Mesenchymal stem cell (in vitro differentiated cells and primary cell): ENCODE results near the gene AKAP8L.
A peak's percentile ranks its signal among the peaks of the same experiment; 100 is the strongest.

Source experiments
- DNase-seq: peaks from one replicate; pipeline ENCODE4 v3.0.0-alpha.2; 2013
- H2AFZ ChIP-seq: one replicate; pipeline ENCODE4 v1.6.1; 2013; ENCODE audit warnings: low read depth, mild to moderate bottlenecking, control low read depth, inconsistent platforms, low read length, moderate library complexity
- H2AK5ac ChIP-seq: 2 replicates; pipeline ENCODE4 v1.6.1; 2013; ENCODE audit warnings: low read length, moderate library complexity, mild to moderate bottlenecking, inconsistent platforms; ENCODE audit not compliant: severe bottlenecking
- H2BK120ac ChIP-seq: one replicate; pipeline ENCODE4 v1.6.1; 2013; ENCODE audit warnings: low read depth, mild to moderate bottlenecking, inconsistent platforms, low read length, moderate library complexity
- H2BK12ac ChIP-seq, 2 experiments: one replicate each; pipeline ENCODE4 v1.6.1; 2013; ENCODE audit warnings: inconsistent platforms in 2 of 2, low read length in 2 of 2, mild to moderate bottlenecking in 2 of 2, moderate library complexity in 2 of 2, control low read depth in 1 of 2
- H2BK15ac ChIP-seq: one replicate; pipeline ENCODE4 v1.6.1; 2013; ENCODE audit warnings: mild to moderate bottlenecking, low read depth, inconsistent platforms; ENCODE audit not compliant: poor library complexity, severe bottlenecking
- H2BK5ac ChIP-seq: 2 replicates; pipeline ENCODE4 v1.6.1; 2013; ENCODE audit warnings: low read depth, mild to moderate bottlenecking, low read length, control low read depth, inconsistent platforms; ENCODE audit not compliant: poor library complexity, severe bottlenecking
- H3K14ac ChIP-seq, 2 experiments: one replicate each; pipeline ENCODE4 v1.6.1; 2013; ENCODE audit warnings: inconsistent platforms in 2 of 2, low read length in 2 of 2, control low read depth in 1 of 2, mild to moderate bottlenecking in 1 of 2, moderate library complexity in 1 of 2
- H3K18ac ChIP-seq, 2 experiments: one replicate each; pipeline ENCODE4 v1.6.1; 2013; ENCODE audit warnings: inconsistent platforms in 2 of 2, low read length in 2 of 2, control low read depth in 1 of 2, low read depth in 1 of 2, mild to moderate bottlenecking in 1 of 2
- H3K23ac ChIP-seq, 2 experiments: one replicate each; pipeline ENCODE4 v1.6.1; 2013; ENCODE audit warnings: inconsistent platforms in 2 of 2, low read length in 2 of 2, mild to moderate bottlenecking in 2 of 2, moderate library complexity in 2 of 2, control low read depth in 1 of 2
- H3K27ac ChIP-seq: 2 replicates; pipeline ENCODE4 v1.5.1; 2013; ENCODE audit warnings: mild to moderate bottlenecking, moderate library complexity, low read length, control low read depth, inconsistent platforms; ENCODE audit not compliant: poor library complexity, severe bottlenecking
- H3K27me3 ChIP-seq, 2 experiments: 2 replicates each; pipeline versions ENCODE4 v1.6.1 to v1.7.0; 2013; ENCODE audit warnings: low read length in 2 of 2, mild to moderate bottlenecking in 2 of 2, moderate library complexity in 2 of 2, control low read depth in 1 of 2, inconsistent platforms in 1 of 2; ENCODE audit not compliant: control insufficient read depth in 1 of 2, insufficient read depth in 1 of 2
- H3K36me3 ChIP-seq, 2 experiments: 2 replicates each; pipeline versions ENCODE4 v1.6.1 to v1.7.0; 2013; ENCODE audit warnings: low read length in 2 of 2, control low read depth in 1 of 2, inconsistent platforms in 1 of 2, low read depth in 1 of 2, mild to moderate bottlenecking in 1 of 2; ENCODE audit not compliant: insufficient read depth in 2 of 2, control insufficient read depth in 1 of 2
- H3K4ac ChIP-seq, 2 experiments: one replicate each; pipeline ENCODE4 v1.6.1; 2013; ENCODE audit warnings: inconsistent platforms in 2 of 2, low read length in 2 of 2, mild to moderate bottlenecking in 2 of 2, moderate library complexity in 2 of 2, control low read depth in 1 of 2, low read depth in 1 of 2
- H3K4me1 ChIP-seq: 2 replicates; pipeline ENCODE4 v1.6.1; 2013; ENCODE audit warnings: low read depth, low read length, control low read depth; ENCODE audit not compliant: control insufficient read depth, insufficient read depth
- H3K4me2 ChIP-seq: 2 replicates; pipeline ENCODE4 v1.6.1; 2013; ENCODE audit warnings: low read length, mild to moderate bottlenecking, inconsistent platforms; ENCODE audit not compliant: poor library complexity, severe bottlenecking
- H3K4me3 ChIP-seq, 2 experiments: 2 replicates each; pipeline versions ENCODE4 v1.5.1 to v1.7.0; 2013; ENCODE audit warnings: low read length in 2 of 2, mild to moderate bottlenecking in 2 of 2, control low read depth in 1 of 2, low read depth in 1 of 2; ENCODE audit not compliant: insufficient read depth in 1 of 2
- H3K79me1 ChIP-seq: replicated peaks from 2 replicates; pipeline ENCODE4 v1.6.1; 2013; ENCODE audit warnings: mild to moderate bottlenecking, control low read depth, low read length, inconsistent platforms; ENCODE audit not compliant: poor library complexity, severe bottlenecking
- H3K9ac ChIP-seq: 2 replicates; pipeline ENCODE4 v1.7.0; 2013; ENCODE audit warnings: mild to moderate bottlenecking, low read length, moderate library complexity
- H3K9me3 ChIP-seq: 2 replicates; pipeline ENCODE4 v1.7.0; 2013; ENCODE audit warnings: mild to moderate bottlenecking, low read length; ENCODE audit not compliant: control insufficient read depth
- H4K8ac ChIP-seq: one replicate; pipeline ENCODE4 v1.6.1; 2013; ENCODE audit warnings: inconsistent platforms, mild to moderate bottlenecking, low read length, moderate library complexity
- H4K91ac ChIP-seq: one replicate; pipeline ENCODE4 v1.6.1; 2013; ENCODE audit warnings: mild to moderate bottlenecking, low read length, inconsistent platforms
- WGBS: methylation state at CpG from one replicate; pipeline ENCODE4 v1.1.7; 2013; ENCODE audit warnings: mixed read lengths; 5-methylcytosine and 5-hydroxymethylcytosine counted together

Gene AKAP8L

DNA sequence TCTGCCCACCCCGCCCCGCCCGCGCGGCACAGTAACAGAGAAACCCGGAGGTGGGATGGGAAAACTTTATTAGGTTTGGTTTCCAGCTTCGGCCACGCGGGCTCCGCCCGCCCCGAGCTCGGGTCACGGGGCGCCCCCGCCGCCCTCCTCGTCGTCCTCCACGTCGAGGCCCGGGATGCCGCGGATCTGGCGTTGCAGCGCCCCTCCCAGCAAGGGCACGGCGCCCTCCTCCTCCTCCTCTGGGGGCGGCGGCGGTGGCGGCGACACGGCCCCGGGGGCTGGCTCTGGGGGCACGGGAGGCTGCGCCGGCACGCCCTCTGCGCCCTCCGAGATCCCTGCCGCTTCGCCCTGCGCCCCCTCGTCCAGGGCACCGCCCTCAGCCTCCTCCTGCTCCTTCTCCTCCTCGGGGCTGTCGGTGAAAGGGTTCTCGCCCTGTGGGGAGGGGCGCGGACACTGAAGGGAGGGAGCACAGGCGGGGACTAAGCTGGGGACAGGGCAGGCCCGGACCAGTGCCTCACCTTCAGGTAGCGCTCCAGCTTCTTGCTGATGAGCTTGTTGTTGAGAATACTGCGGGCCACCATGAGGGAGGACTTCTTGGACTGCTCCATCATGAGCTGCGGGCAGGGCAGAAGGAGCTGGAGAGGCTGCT lies 38.7 kb downstream of the AKAP8L start:
- Histone ChIP-seq H4K91ac (peak overlapping the region; percentile 22), H2BK5ac (peak overlapping the region; percentile 57), H3K18ac (peak overlapping the region; percentile 89 to 96), H3K4me2 (peak overlapping the region; percentile 87), H3K9ac (peak overlapping the region; percentile 90), H4K8ac (peak overlapping the region; percentile 63), H2BK120ac (peak overlapping the region; percentile 71), H2AK5ac (no peak overlapping the region), H3K27me3 (no peaks in the 10 kb centered on the region), H2BK12ac (peak overlapping the region in 1 of 2 experiments; percentile 87), H3K14ac (peak overlapping the region in 1 of 2 experiments; percentile 100), H2BK15ac (no peak overlapping the region), H3K9me3 (no peaks in the 10 kb centered on the region), H3K23ac (peak overlapping the region in 1 of 2 experiments; percentile 50), H2AFZ (peak overlapping the region; percentile 91), H3K79me1 (peaks cover 9% of the 10 kb centered on the region), H3K27ac (peak overlapping the region; percentile 64), H3K4me3 (peak overlapping the region; percentile 73 to 86), H3K4ac (peak overlapping the region; percentile 90 to 91), H3K36me3 (peaks cover 7 to 20% of the 10 kb centered on the region in 2 experiments), H3K4me1 (peaks cover 22% of the 10 kb centered on the region)
- peak; percentile 51 for DNase-seq
- 2% methylated on average over 29 of the region's 56 CpGs for WGBS

DNA sequence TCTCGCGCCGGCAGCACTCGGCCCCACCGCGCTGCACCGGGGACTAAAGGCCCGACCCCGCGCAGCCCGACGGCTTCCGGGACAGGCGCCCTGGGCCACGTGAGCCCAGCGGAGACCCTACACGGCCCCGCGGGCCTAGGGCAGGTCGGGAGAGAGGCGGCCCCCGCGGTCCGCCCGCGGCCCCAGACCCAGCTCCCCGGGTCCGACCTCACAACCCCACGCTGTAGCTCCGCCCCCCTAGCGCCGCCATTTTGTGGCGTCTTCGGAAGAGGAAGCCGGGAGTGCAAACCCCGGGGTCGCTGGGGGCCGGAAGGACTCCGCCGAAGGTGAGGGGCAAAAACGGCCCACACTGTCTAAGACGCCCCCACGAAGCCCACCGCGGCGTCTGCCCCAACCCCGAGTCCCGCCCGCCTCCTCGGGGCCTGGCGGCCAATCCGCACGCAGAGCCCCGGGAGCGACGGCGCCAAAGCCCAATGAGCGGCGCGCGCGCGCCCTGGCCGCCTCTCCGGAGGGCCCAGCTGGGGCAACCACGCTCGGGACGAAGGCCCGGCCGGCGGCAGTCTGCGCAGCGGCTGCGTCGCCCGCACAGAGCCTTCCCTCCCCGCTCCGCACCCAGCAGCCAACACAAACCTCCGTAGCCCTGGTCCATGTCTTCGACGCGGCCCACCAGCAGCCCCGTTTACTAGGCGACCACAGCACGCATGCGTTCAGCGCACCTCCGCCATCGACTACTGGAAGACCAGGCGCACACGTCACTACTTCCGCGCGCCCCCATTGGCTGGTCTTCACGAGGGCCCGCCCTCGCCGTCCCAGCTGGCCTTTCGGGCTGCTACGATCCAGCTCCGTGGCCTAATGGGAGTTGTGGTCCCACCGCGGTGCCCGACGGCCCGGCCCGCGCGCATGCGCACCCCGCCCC lies 39.4 kb downstream of the AKAP8L start, which contains the start of gene AKAP8:
AKAP8 (minus strand) TSS at position 705 of the 916 bp plus-strand sequence; CDS start at position 649, 56 bp downstream.
- peak within 1 kb of the TSS; percentile 93 to 98 for H3K18ac ChIP-seq
- H4K91ac ChIP-seq = peak within 1 kb of the TSS; percentile 96
- H3K4me3 ChIP-seq = peak within 1 kb of the TSS; percentile 94 to 96
- peak within 1 kb of the TSS; percentile 91 for H2BK120ac ChIP-seq
- H3K79me1 ChIP-seq = peaks cover 9% of the 10 kb centered on the region
- H2AFZ ChIP-seq = peak within 1 kb of the TSS; percentile 91
- no peaks in the 10 kb centered on the region for H3K9me3 ChIP-seq
- WGBS = under 1% methylated on average over 84 of the region's 111 CpGs
- DNase-seq = peak; percentile 99
- peaks cover 14 to 20% of the 10 kb centered on the region in 2 experiments for H3K36me3 ChIP-seq
- H3K23ac ChIP-seq = peak within 1 kb of the TSS; percentile 3 to 97
- peak within 1 kb of the TSS; percentile 90 to 99 for H3K4ac ChIP-seq
- peak within 1 kb of the TSS in 1 of 2 experiments; percentile 87 for H2BK12ac ChIP-seq
- H2AK5ac ChIP-seq = peak within 1 kb of the TSS; percentile 50
- H2BK15ac ChIP-seq = peak within 1 kb of the TSS; percentile 84
- peak within 1 kb of the TSS; percentile 92 for H3K27ac ChIP-seq
- peak within 1 kb of the TSS; percentile 5 to 100 for H3K14ac ChIP-seq
- H4K8ac ChIP-seq = peak within 1 kb of the TSS; percentile 93
- peak within 1 kb of the TSS; percentile 90 for H3K4me2 ChIP-seq
- H3K4me1 ChIP-seq = peaks cover 30% of the 10 kb centered on the region
- peak within 1 kb of the TSS; percentile 99 for H3K9ac ChIP-seq
- no peaks in the 10 kb centered on the region for H3K27me3 ChIP-seq
- peak within 1 kb of the TSS; percentile 71 for H2BK5ac ChIP-seq

- H2BK120ac ChIP-seq = peak overlapping the region; percentile 91
- peak; percentile 76 for DNase-seq
- H3K4me1 ChIP-seq = peaks cover 31% of the 10 kb centered on the region
- H2AK5ac ChIP-seq = peak overlapping the region; percentile 50
- H4K91ac ChIP-seq = peak overlapping the region; percentile 48
- H3K9me3 ChIP-seq = no peaks in the 10 kb centered on the region
- H3K4me2 ChIP-seq = peak overlapping the region; percentile 90
- peaks cover 22 to 25% of the 10 kb centered on the region in 2 experiments for H3K36me3 ChIP-seq
- peaks cover 9% of the 10 kb centered on the region for H3K79me1 ChIP-seq
- H3K18ac ChIP-seq = peak overlapping the region; percentile 93 to 98
- H3K27ac ChIP-seq = peak overlapping the region; percentile 92
- no peak overlapping the region for H2AFZ ChIP-seq
- peak overlapping the region; percentile 94 to 96 for H3K4me3 ChIP-seq
- peak overlapping the region; percentile 26 for H2BK15ac ChIP-seq
- WGBS = 0% methylated on average over 22 of the region's 22 CpGs
- peak overlapping the region; percentile 71 for H2BK5ac ChIP-seq
- peak overlapping the region in 1 of 2 experiments; percentile 15 for H2BK12ac ChIP-seq
- peak overlapping the region; percentile 84 to 99 for H3K4ac ChIP-seq
- peak overlapping the region; percentile 3 to 97 for H3K23ac ChIP-seq
- peak overlapping the region; percentile 99 for H3K9ac ChIP-seq
- no peaks in the 10 kb centered on the region for H3K27me3 ChIP-seq
- peak overlapping the region; percentile 5 to 93 for H3K14ac ChIP-seq
- peak overlapping the region; percentile 93 for H4K8ac ChIP-seq
These were observed 40.2 kb downstream of the AKAP8L start for GRCh38 chr19:15378534-15379082.
